ENCODE measurements around the gene PGPEP1.

The PGPEP1 gene

DNA sequence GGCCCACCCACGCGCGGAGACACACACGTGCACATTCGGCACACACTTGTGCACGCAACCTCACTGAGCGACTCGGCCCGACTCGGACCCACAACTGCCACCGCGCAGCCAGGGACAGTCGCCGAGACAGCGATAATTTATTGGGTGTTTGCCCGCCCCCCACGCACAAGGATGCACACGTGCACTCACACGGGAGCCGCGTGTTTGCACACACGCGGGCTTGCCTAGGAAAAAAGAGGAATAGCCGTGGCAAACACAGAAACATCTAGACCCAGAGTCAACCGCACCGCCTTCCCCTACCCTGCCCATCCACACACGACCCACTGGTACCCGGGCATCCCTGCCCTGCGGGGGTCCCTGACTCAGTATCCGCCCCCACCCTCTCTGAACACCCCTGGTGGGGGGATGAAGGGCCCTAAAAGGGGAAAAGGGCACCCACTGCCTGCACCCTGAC is 77.7 kb downstream of the PGPEP1 start:
- no peak for DNase-seq (ENCODE audit: low spot score)

DNA sequence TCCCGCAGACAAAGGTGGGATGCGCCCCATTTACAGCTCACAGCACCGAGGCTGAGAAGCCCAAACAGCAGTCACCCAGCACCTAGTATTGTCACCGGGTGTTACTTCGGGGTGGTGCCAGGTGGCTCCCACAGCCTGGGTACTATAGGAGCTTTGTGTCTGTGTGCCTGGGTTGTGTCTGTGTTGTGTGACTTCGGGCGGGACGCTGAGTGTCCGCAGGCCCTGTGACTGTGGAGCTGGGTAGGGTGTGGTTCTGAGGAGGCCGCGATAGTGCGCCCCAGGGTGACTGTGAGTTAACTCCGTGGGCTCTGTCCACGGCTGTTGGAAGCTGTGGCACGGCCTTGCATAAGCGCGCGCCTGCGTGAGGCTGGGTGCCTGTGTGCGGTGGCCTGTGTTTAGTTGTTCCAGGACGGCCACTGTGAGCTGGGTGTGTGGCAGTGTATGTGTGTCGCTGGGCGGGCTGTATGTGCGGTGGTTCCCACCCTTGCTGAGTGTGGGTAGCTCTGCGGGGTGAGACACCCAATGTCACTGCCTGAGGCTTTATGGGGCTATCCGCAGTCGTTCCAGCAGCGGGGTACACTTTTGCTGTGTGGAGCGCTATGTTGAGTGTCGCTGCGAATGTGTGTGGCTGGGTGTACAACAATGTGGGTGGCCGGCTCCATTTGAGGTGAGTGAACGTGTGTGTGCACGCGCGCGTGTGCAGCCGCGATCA is 78.2 kb downstream of the PGPEP1 start:
- DNase-seq (ENCODE audit: low spot score): no peak

GRCh38 chr19:18419195-18419698 is 78.8 kb downstream of the PGPEP1 start, which contains the start of gene SSBP4:
Gene SSBP4 (plus strand): TSS chr19:18419398. CDS start chr19:18419649, 251 bp downstream.
- peak; percentile 97 for DNase-seq (ENCODE audit: low spot score)

All from AG20443 (cell line).